T-cell (primary cell): ENCODE data around the gene ACVR1B. TPM values are rescaled to one million over a fixed set of nuclear protein-coding genes. Genes with fewer than 3 reads are reported as not detected.

Experiments used
- ATAC-seq, 4 experiments: fragments of 200-7000 bp in 3 of 4; fragments of 150-1000 bp in 1 of 4; cut with Tn5 transposase; replicated peaks in 1 of 4; 1 replicate in 3 of 4; 2 replicates in 1 of 4; pipeline ENCODE4 v1.10.0; 2021; ENCODE audit warnings: moderate library complexity in 3 of 4, mild to moderate bottlenecking in 2 of 4, moderate number of reproducible peaks in 1 of 4
- CTCF ChIA-PET, 2 donors: fragments of 300-600 bp; sonication (Branson Sonifier 250); formaldehyde crosslinking; loops; one replicate each; lab custom pipeline; 2022; ENCODE audit warnings: antibody characterized with exemption in 2 of 2; lab: Charles Lee
- POLR2A ChIA-PET, 2 donors: fragments of 300-600 bp; sonication (Branson Sonifier 250); formaldehyde crosslinking; loops; one replicate each; lab custom pipeline; 2022; ENCODE audit warnings: antibody characterized with exemption in 2 of 2; lab: Charles Lee
- DNase-seq, 35 experiments: peaks; one replicate each; pipeline versions ENCODE4 v3.0.0 to v3.0.0-alpha.2; 2013 to 2023
- H3K27ac ChIP-seq: one replicate; pipeline ENCODE4 v1.5.1; 2013; ENCODE audit warnings: low read length
- H3K27me3 ChIP-seq, 2 experiments: replicated peaks in 1 of 2; 1 replicate in 1 of 2; 2 replicates in 1 of 2; pipeline versions ENCODE4 v1.6.1 to v1.7.0; 2013; ENCODE audit warnings: low read length in 1 of 2, mixed read lengths in 1 of 2; ENCODE audit not compliant: control insufficient read depth in 2 of 2, insufficient read depth in 2 of 2; ENCODE audit errors: extremely low read depth in 1 of 2
- H3K36me3 ChIP-seq, 2 donors: 1 replicate in 1 of 2; 2 replicates in 1 of 2; pipeline versions ENCODE4 v1.6.1 to v1.7.0; 2013; ENCODE audit warnings: low read length in 1 of 2; ENCODE audit not compliant: control insufficient read depth in 2 of 2, insufficient read depth in 1 of 2; ENCODE audit errors: extremely low read depth in 1 of 2
- H3K4me1 ChIP-seq, 2 experiments: 1 replicate in 1 of 2; 2 replicates in 1 of 2; pipeline versions ENCODE4 v1.6.1 to v1.7.0; 2013; ENCODE audit warnings: low read length in 2 of 2, mixed read lengths in 1 of 2; ENCODE audit not compliant: insufficient read depth in 2 of 2, control insufficient read depth in 1 of 2; ENCODE audit errors: extremely low read depth in 1 of 2
- H3K4me3 ChIP-seq, 2 donors: 1 replicate in 1 of 2; 2 replicates in 1 of 2; pipeline versions ENCODE4 v1.5.1 to v1.7.0; 2013; ENCODE audit warnings: mild to moderate bottlenecking in 2 of 2, low read length in 1 of 2, moderate library complexity in 1 of 2; ENCODE audit not compliant: control insufficient read depth in 1 of 2; ENCODE audit errors: extremely low read depth in 1 of 2
- H3K9me3 ChIP-seq: 2 replicates; pipeline ENCODE4 v1.7.0; 2013
- H3K27ac Mint-ChIP-seq, 2 donors: one replicate each; pipeline ENCODE4 v1.8.0; 2020 to 2021; ENCODE audit warnings: mild to moderate bottlenecking in 2 of 2, mixed read lengths in 2 of 2
- H3K27me3 Mint-ChIP-seq, 2 donors: one replicate each; pipeline ENCODE4 v1.8.0; 2021 to 2022; ENCODE audit warnings: mixed read lengths in 2 of 2
- H3K36me3 Mint-ChIP-seq: one replicate; pipeline ENCODE4 v1.8.0; 2021; ENCODE audit warnings: mixed read lengths
- H3K4me1 Mint-ChIP-seq, 3 donors: one replicate each; pipeline ENCODE4 v1.8.0; 2020 to 2022; ENCODE audit warnings: mixed read lengths in 3 of 3, mild to moderate bottlenecking in 1 of 3
- H3K4me3 Mint-ChIP-seq, 3 donors: one replicate each; pipeline ENCODE4 v1.8.0; 2020 to 2022; ENCODE audit warnings: mild to moderate bottlenecking in 3 of 3, mixed read lengths in 3 of 3, moderate library complexity in 3 of 3
- H3K9me3 Mint-ChIP-seq, 3 donors: one replicate each; pipeline ENCODE4 v1.8.0; 2020 to 2022; ENCODE audit warnings: mixed read lengths in 3 of 3
- WGBS: methylation state at CpG from one replicate; pipeline ENCODE4 v1.1.5; 2013; ENCODE audit warnings: missing lambda C conversion rate; ENCODE audit not compliant: insufficient coverage; 5-methylcytosine and 5-hydroxymethylcytosine counted together
- total RNA-seq, 35 experiments: library from RNA in 6 of 35; stranded (reverse) in 6 of 35; fragments of 120-200 nt in 1 of 35; gene quantifications; one replicate each; pipeline versions ENCODE4 v1.2.1 to v1.2.4 and lab custom pipeline; 2013 to 2026

ACVR1B gene
- total RNA-seq, 5 donors from 2014 or later (not counting 1 experiment from before 2014, with no cell fraction given) = 9.0 to 12.6 (median 11.8) TPM

DNA sequence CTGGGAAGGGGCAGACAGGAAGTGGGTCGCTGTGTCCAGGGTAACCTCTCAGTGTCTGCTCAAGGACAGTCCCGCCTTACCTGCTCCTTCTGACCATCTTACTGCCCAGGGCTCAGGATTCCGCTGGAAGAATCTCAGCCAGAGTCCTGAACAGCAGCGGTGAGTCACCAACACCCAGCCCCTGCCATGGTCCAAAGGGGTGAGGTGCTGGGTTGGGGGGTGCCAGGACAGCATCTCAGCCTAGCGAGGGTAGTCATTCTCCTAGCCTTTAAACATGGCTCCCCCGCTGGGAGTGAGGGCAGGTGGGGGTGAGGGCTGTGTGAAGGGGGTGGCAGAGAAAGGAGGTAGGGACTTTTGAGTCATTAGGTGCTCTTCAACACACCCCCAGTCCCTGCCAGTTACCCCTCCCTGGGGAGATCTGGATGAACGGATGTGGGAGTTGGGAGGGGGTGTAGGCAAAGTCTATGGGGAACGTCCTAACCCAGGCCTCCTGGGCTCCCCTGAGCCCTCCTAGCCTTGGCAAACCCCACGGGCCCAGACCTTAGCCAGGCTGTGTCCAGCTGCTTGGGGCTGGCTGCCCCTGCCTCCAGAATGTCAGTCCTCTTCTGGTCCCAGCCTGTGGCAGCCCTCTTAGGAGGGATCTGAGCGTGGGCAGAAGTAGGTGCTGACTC lies 57.7 kb downstream of the ACVR1B start:
- peaks cover 0 to 14% of the 10 kb centered on the region in 2 donors for H3K36me3 ChIP-seq
- peaks cover 0 to 28% of the 10 kb centered on the region in 2 experiments for H3K27me3 ChIP-seq
- 77% methylated on average over 4 of the region's 10 CpGs for WGBS
- no peaks in the 10 kb centered on the region for H3K9me3 Mint-ChIP-seq
- H3K36me3 Mint-ChIP-seq = peaks cover 22% of the 10 kb centered on the region
- H3K4me1 ChIP-seq = peaks cover 3 to 33% of the 10 kb centered on the region in 2 experiments
- no peaks in the 10 kb centered on the region for H3K27me3 Mint-ChIP-seq
- no peak overlapping the region for H3K4me3 ChIP-seq
- ChIA-PET POLR2A (interaction anchor here (0.6 to 1.0 kb wide), 3 partner anchors 11 to 33 kb away, joined by 3 to 6 read pairs (median 5); no protein-coding TSS in a partner anchor), CTCF (interaction anchor here (0.6 to 1.3 kb wide), 3 partner anchors 13 to 17 kb away, joined by 3 to 8 read pairs (median 4); no protein-coding TSS in a partner anchor)
- H3K27ac Mint-ChIP-seq = peak overlapping the region; percentile 88 to 89
- ATAC-seq (no peak), DNase-seq (no peak)
- H3K4me1 Mint-ChIP-seq = peaks cover 16 to 29% (median 26%) of the 10 kb centered on the region in 3 donors
- H3K9me3 ChIP-seq = no peaks in the 10 kb centered on the region
- H3K27ac ChIP-seq = peak overlapping the region; percentile 87
- no peak overlapping the region for H3K4me3 Mint-ChIP-seq

DNA sequence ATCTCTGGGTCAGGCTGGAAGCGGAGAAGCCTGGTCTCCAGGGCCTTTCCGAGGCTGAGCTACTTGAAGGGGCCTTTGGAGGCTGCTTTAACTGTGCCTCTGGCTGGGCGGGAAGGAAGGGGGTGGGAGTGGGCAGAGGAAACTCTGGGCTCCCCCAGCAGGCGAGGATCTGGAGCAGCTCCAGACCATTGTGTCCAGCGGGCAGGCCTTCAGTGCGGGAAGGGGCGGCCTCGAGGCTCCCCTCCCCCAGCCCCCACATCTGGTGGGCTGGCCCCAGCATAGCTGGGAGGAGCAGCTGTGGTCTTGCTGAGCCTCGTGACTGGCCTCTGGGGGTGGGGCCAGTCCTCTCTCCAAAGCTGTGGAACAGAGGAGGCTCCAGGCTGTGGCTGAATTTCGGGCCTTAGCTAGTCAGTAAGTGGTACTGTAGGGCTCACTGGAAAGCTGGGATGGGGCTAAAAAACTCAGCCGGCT lies 58.7 kb downstream of the ACVR1B start:
- Mint-ChIP-seq H3K9me3 (no peaks in the 10 kb centered on the region), H3K4me1 (peaks cover 16 to 29% (median 26%) of the 10 kb centered on the region in 3 donors), H3K4me3 (no peak overlapping the region), H3K27ac (peak overlapping the region in 1 of 2 donors; percentile 39), H3K36me3 (peaks cover 23% of the 10 kb centered on the region), H3K27me3 (no peaks in the 10 kb centered on the region)
- ChIA-PET POLR2A (interaction anchor here (0.6 to 1.0 kb wide), 5 partner anchors 9 to 34 kb away, joined by 3 to 8 read pairs (median 5); no protein-coding TSS in a partner anchor), CTCF (interaction anchor here (0.8 to 1.3 kb wide), 3 partner anchors 11 to 18 kb away, joined by 3 to 4 read pairs (median 4); no protein-coding TSS in a partner anchor)
- H3K4me1 ChIP-seq = peaks cover 3 to 33% of the 10 kb centered on the region in 2 experiments
- WGBS = 79% methylated on average over 5 of the region's 11 CpGs
- H3K36me3 ChIP-seq = peaks cover 0 to 17% of the 10 kb centered on the region in 2 donors
- DNase-seq (no peak), ATAC-seq (no peak)
- H3K9me3 ChIP-seq = no peaks in the 10 kb centered on the region
- H3K27ac ChIP-seq = no peak overlapping the region
- peaks cover 0 to 22% of the 10 kb centered on the region in 2 experiments for H3K27me3 ChIP-seq
- H3K4me3 ChIP-seq = no peak overlapping the region

DNA sequence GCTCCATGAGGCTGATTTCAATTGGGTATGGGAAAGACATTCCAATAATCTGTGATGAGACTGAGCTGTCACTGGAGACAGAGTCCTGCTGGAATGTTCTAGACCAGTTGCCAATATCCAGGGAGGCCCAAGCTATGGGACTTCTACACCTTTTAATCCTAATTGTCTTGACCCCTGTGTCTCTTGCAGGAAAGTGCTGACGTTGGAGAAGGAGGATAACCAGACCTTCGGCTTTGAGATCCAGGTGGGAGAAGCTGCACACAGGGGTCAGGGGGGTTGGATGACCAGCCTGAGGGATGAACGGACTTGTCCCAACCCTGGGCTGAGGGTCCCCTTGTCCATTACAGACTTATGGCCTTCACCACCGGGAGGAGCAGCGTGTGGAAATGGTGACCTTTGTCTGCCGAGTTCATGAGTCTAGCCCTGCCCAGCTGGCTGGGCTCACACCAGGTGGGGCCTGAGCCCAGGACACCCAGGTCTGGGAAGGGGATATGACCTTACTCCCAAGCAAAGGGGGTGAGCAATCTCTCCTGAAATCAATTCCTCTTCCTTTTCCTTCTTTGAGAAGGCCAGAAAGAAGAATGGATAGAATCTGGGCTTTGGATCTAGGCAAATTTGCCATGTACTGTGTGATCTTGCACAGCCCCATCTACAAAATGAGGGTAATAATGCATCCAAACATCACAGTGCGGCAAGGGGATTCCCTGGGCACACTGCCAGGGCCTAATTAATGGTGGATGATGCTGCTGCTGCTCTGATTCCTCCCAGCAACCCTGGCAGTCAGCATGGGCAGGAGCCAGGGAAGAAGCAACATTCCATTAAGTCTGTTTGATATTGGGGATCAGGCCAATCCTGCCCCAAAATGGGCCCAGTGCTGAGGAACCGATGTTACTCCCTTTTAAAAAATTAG lies 59.4 kb downstream of the ACVR1B start:
- DNase-seq = no peak
- no peak for ATAC-seq
- Histone ChIP-seq H3K9me3 (no peaks in the 10 kb centered on the region), H3K27ac (no peak overlapping the region), H3K4me3 (no peak overlapping the region), H3K36me3 (peaks cover 0 to 19% of the 10 kb centered on the region in 2 donors), H3K27me3 (peaks cover 0 to 16% of the 10 kb centered on the region in 2 experiments), H3K4me1 (peaks cover 3 to 30% of the 10 kb centered on the region in 2 experiments)
- peaks cover 13 to 26% (median 19%) of the 10 kb centered on the region in 3 donors for H3K4me1 Mint-ChIP-seq
- H3K27ac Mint-ChIP-seq = no peak overlapping the region
- no peak overlapping the region for H3K4me3 Mint-ChIP-seq
- H3K9me3 Mint-ChIP-seq = no peaks in the 10 kb centered on the region
- POLR2A ChIA-PET = interaction anchor here (0.6 to 1.5 kb wide), 4 partner anchors 9 to 12 kb away, joined by 3 to 8 read pairs (median 3); no protein-coding TSS in a partner anchor
- 92% methylated on average over 2 of the region's 8 CpGs for WGBS
- CTCF ChIA-PET = interaction anchor here (0.5 to 1.3 kb wide), 5 partner anchors 9 to 19 kb away, joined by 3 to 7 read pairs (median 4); no protein-coding TSS in a partner anchor
- no peaks in the 10 kb centered on the region for H3K27me3 Mint-ChIP-seq
- H3K36me3 Mint-ChIP-seq = peaks cover 23% of the 10 kb centered on the region

DNA sequence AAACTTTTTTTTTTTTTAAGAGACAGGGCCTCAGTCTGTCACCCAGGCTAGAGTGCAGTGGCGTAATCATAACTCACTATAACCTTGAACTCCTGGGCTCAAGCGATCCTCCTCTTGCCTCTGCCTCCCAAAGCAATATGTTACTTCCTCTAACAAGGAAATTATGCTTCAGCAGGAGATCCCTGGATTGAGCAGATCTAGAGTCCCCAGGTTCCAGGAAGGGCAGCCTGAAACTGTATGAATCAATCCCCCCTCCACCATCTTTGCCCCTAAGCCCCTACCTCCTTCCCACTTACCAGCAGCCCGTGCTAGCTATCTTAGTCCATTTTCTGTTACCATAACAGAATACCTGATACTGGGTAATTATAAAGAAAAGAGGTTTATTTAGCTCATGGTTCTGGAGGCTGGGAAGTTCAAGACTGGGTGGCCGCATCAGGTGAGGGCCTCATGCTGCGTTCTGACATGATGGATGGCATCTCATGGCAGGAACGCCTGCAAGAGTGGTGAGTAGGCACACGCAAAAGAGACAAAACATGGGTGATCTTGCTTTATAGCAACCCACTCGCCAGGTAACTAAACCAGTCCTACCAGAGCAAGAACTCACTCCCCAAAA lies 60.2 kb downstream of the ACVR1B start:
- Mint-ChIP-seq H3K27me3 (no peaks in the 10 kb centered on the region), H3K36me3 (peaks cover 23% of the 10 kb centered on the region), H3K27ac (no peak overlapping the region), H3K4me1 (peaks cover 9 to 27% (median 13%) of the 10 kb centered on the region in 3 donors), H3K4me3 (no peak overlapping the region), H3K9me3 (no peaks in the 10 kb centered on the region)
- DNase-seq (no peak), ATAC-seq (no peak)
- H3K27ac ChIP-seq = no peak overlapping the region
- ChIA-PET CTCF (no interaction called here), POLR2A (interaction anchor here (0.6 to 1.5 kb wide), 3 partner anchors 9 to 17 kb away, joined by 3 to 10 read pairs (median 3); no protein-coding TSS in a partner anchor)
- WGBS = 97% methylated on average over 7 of the region's 8 CpGs
- peaks cover 0 to 19% of the 10 kb centered on the region in 2 donors for H3K36me3 ChIP-seq
- H3K27me3 ChIP-seq = peaks cover 0 to 10% of the 10 kb centered on the region in 2 experiments
- H3K4me1 ChIP-seq = peaks cover 3 to 23% of the 10 kb centered on the region in 2 experiments
- H3K9me3 ChIP-seq = no peaks in the 10 kb centered on the region
- H3K4me3 ChIP-seq = no peak overlapping the region

DNA sequence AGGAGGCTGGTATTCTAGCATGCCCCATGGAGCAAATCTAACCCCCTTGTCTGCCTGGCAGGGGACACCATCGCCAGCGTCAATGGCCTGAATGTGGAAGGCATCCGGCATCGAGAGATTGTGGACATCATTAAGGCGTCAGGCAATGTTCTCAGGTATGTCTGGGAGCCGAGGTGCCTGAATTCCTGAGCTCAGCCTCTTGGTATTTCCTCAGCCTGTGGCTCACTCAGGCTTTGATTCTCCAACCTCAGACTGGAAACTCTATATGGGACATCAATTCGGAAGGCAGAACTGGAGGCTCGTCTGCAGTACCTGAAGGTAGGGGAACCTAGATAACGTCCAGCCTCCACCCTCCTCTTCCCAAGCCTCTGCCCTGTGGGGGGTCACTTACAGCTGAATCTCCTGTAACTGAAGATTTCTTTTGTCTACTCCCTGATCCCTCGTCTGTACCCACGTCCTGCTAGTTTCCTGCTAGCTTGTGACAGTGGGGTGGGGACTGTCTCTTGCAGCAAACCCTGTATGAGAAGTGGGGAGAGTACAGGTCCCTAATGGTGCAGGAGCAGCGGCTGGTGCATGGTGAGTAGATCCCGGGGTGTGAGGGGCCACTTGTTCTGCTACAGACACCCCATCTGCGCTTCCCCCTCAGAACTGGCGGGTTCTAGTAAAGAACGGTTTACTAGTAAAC lies 62.3 kb downstream of the ACVR1B start:
- H3K4me1 ChIP-seq = peaks cover 0 to 6% of the 10 kb centered on the region in 2 experiments
- WGBS = 88% methylated on average over 12 of the region's 16 CpGs
- no peaks in the 10 kb centered on the region for H3K9me3 ChIP-seq
- Mint-ChIP-seq H3K4me1 (peaks cover 0 to 16% (median 4%) of the 10 kb centered on the region in 3 donors), H3K36me3 (peaks cover 23% of the 10 kb centered on the region), H3K27me3 (no peaks in the 10 kb centered on the region), H3K27ac (peak overlapping the region in 1 of 2 donors; percentile 28), H3K9me3 (no peaks in the 10 kb centered on the region), H3K4me3 (no peak overlapping the region)
- H3K36me3 ChIP-seq = peaks cover 0 to 19% of the 10 kb centered on the region in 2 donors
- ChIA-PET POLR2A (no interaction called here), CTCF (interaction anchor here in 1 of 2 donors (0.6 to 1.8 kb wide), 2 partner anchors 10 to 11 kb away, joined by 5 read pairs; no protein-coding TSS in a partner anchor)
- no peaks in the 10 kb centered on the region for H3K27me3 ChIP-seq
- no peak overlapping the region for H3K4me3 ChIP-seq
- peak in 1 of 4 experiments; percentile 1 for ATAC-seq
- no peak overlapping the region for H3K27ac ChIP-seq
- DNase-seq = no peak
